HG03139 (cell line): ENCODE results near the gene NSD2.
A peak's percentile ranks its signal among the peaks of the same experiment; 100 is the strongest.
"Not testable (repeated sequence)": the region's sequence is repeated elsewhere in the genome, so short reads cannot be mapped to it uniquely, and the experiment has no call there.

Source experiments
- ATAC-seq: cut with Tn5 transposase; IDR thresholded peaks from one replicate; pipeline ENCODE4 v1.9.1; 2021; ENCODE audit not compliant: unreplicated experiment

The NSD2 gene

GRCh38 chr4:1841887-1842210 is 29.3 kb upstream of the NSD2 start:
- no peak for ATAC-seq

GRCh38 chr4:1842339-1842895 is 28.8 kb upstream of the NSD2 start:
- ATAC-seq: no peak

DNA sequence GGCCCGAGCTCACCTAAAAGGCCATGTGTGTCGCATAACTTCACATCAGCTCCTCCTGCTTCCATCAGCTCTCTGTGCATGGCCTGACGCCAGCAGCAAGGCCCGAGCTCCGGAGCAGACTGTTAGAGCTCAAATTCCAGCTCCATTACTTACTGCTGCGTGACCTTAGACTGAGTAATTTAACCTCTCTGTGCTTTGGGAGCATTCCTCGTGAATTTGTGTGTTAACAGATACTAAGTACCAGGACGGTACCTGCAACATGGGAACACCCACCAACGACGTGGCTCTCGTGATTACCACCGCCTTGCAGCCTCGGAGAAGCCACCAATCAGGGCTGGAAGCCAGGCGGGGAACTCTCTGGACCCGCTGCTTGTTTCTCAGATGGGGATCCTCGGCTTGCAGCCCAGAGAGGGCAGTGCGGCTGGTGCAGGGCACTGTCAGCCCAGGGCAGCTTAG is 28.2 kb upstream of the NSD2 start:
- no peak for ATAC-seq

GRCh38 chr4:1843852-1844251 is 27.3 kb upstream of the NSD2 start:
- ATAC-seq: no peak

DNA sequence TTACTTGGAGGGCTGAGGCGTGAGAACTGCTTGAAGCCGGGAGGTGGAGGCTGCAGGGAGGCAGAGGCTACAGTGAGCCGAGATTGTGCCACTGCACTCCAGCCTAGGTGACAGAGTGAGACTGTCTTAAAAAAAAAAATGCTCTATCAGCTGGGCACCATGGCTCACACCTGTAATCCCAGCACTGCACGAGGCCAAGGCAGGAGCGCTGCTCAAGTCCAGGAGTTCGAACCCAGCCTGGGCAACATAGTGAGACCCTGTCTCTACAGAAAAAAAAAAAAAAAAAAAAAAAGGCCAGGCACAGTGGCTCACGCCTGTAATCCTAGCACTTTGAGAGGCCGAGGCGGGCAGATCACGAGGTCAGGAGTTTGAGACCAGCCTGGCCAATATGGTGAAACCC is 26.6 kb upstream of the NSD2 start:
- not testable (repeated sequence) for ATAC-seq

DNA sequence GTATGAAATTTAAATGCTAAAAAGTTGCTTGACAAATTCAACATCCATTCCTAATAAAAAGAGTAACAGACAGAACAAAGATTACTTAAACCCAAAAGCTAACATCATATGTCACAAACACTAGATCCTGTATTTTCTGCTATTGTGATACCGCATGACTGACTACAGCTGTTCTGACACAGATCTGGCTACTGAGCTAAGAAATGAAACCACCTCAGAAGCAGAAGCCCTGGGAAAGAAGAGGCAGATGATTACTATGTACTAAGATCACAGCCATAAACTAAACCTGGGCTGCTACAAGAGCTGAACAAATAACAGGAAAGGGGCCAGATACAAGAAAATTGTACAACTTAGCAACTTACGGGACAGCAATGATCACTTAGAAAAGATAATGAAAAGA is 24.6 kb upstream of the NSD2 start:
- no peak for ATAC-seq

DNA sequence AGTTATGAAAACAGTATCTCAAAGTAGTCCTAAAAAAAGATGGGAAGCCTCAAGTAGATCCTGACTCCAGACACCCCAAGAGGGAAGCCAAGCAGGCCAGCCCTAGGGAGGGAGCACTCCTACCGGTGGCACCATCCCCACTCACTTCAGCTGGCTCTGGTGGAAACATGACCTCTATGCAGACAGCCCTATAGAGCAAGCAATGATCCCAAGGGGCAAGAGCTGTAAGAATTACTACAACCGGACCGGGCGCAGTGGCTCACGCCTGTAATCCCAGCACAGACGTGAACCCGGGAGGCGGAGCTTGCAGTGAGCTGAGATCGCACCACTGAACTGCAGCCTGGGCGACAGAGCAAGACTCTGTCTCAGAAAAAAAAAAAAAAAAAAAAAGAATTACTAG is 20.9 kb upstream of the NSD2 start:
- ATAC-seq: no peak

- ATAC-seq: no peak
These were observed 20.0 kb upstream of the NSD2 start for GRCh38 chr4:1851160-1851559.

DNA sequence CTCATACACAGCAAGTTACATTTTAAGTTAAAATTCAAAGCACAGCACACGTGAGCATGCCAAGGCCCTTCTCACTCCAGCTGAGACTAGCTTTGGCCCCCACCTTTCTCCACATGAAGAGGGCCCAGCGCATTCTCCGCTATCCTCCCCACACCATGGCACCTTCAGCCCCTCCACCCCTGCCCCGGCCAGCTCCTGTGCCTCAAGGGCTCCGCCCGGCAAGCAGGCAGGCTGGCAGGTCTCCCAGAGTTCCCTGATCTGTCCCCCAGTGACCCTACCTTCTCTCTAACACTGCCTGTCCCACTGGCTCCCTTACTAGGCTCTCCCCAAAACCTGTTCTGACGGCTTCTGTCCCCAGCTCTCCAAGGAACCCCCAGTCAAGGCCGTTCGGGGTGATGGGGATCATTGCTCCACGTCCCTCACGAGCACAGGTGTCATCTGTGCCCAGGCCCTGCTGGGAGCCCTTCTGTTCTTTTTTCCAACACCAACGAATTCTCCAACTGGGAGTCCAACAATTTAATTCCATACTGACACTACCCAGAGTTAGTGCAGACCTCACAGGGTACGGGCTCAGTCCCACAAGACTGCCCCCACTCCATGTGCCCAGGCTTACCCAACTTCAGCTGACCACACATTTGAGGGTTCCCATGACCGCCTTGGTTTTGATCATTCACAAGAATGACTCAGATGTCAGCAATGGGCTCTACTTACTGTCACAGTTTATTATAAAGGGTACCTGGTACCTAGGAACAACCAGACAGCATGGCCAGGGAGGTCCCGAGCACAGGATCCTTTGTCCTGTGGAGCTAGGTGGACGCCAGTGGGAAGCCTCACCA is 19.4 kb upstream of the NSD2 start:
- no peak for ATAC-seq

- no peak for ATAC-seq
These were observed 18.1 kb upstream of the NSD2 start for GRCh38 chr4:1852904-1853623.

GRCh38 chr4:1854752-1855151 is 16.4 kb upstream of the NSD2 start:
- no peak for ATAC-seq

GRCh38 chr4:1855333-1856070 is 15.7 kb upstream of the NSD2 start:
- peak; percentile 25 for ATAC-seq

DNA sequence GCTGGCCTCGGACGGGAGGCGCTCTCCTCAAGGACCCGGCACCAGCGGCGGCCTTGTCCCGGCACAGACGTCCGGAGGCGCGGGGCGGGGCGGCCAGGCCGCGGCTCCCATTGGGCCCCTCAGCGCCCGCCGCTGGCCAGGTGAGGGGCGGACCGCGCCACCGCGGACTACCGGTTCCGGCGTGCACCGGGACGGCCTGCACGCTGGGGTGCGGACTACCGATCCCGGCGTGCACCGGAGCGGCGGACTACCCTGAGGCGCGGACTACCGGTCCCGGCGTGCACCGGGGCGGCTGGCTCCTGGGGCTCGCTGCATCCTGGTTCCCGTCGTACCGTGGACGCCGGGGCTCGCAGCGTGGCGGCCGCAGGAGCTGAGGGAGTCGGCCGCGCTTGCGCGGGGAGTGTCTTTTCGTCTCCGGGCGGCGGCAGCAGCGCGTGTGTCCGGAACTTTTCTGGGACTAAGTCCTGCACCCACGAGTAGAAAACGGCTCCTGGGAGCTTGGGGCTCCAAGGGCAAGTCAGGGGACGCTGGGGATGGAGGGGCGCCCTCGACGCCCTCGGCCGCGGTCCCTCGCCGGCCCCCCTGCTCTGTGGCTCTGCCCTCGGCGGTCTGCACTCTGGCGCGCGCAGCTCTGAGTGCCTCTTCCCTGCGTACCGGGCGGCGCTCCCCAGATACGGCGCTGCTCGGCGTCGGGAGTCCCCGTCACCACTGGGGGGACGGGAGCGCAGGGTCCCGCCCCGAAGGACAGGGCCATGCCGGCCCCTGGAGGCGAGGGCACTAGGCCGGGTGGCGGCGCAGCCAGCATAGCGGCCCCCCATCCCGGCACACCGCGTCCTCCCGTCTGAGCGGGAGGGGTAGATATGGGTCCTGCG is 14.9 kb upstream of the NSD2 start, which contains the start of gene LETM1:
TSS of gene LETM1 (minus strand) at position 86 of the 872 bp plus-strand sequence. CDS start 206 bp downstream, outside the sequence.
- peak; percentile 84 for ATAC-seq

GRCh38 chr4:1856943-1857699 is 14.1 kb upstream of the NSD2 start:
- no peak for ATAC-seq

DNA sequence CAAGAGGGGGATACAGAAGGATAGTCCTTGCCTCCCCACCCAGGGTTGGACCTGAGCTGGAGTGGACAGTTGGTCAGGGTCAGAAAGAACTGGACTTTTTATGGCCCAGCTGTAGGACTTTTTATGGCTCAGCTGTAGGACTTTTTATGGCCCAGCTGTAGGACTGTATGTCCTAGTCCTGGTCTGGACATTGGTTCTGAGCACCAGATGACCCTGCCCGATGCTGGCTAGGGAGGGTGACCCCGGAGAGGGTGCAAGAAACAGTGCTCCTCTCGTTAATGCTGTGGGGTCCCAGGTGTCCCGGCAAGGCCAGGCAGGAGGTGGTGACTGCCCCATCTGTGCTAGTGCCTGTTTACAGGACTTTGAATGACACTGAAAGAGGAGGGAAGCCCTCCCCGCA is 13.3 kb upstream of the NSD2 start:
- no peak for ATAC-seq

- ATAC-seq: no peak
These were observed 11.8 kb upstream of the NSD2 start for GRCh38 chr4:1859389-1859753.

DNA sequence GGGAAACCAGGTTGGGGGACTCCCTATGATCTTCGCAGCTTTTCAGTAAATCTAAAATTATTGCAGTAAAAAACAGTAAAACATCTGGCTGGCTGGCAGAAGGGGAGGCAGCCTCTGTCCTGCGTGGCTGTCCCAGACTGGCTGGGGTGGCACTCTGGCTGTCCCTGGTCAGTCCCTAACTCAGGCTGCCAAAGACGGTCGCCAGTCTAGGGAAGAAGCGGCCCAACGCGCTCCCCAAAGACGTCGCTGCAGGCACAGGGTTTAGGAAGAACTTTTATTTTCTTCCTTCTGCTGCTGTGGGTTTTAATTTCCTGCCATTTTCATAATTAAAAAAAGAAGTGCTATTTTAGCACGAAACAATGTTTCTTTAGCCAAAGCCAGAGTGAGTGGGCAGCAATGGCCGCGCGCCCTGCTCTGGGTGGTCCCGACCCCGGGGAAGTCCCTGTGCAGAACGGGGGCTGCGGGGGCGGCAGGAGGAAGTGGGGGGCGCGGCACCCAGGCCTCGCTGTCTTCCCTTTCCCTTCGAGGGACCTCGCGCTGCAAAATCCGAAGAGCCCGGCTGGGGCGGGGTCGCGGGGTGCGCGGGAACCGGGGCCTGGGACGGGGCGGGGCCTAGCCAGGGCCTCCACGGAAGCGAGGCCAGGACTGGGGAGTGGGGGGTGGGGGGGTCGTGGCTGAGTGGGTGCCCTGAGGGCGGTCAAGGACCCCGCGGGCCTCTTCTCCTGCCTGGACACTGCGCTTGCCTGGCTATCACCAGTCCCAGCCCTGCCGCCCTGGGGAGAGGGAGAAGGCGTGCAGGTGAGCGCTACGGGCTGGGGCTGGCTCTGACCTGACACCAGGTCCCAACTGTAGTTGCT is 8.9 kb upstream of the NSD2 start:
- no peak for ATAC-seq

GRCh38 chr4:1862961-1863296 is 8.3 kb upstream of the NSD2 start:
- no peak for ATAC-seq
